ENCODE measurements around the gene TMEM72. TPM values are rescaled to one million over a fixed set of nuclear protein-coding genes. Genes with fewer than 3 reads are reported as not detected.

The TMEM72 gene
- polyA plus RNA-seq, 2 of the 4 experiments (the other 2 are of a cell fraction) = not detected

DNA sequence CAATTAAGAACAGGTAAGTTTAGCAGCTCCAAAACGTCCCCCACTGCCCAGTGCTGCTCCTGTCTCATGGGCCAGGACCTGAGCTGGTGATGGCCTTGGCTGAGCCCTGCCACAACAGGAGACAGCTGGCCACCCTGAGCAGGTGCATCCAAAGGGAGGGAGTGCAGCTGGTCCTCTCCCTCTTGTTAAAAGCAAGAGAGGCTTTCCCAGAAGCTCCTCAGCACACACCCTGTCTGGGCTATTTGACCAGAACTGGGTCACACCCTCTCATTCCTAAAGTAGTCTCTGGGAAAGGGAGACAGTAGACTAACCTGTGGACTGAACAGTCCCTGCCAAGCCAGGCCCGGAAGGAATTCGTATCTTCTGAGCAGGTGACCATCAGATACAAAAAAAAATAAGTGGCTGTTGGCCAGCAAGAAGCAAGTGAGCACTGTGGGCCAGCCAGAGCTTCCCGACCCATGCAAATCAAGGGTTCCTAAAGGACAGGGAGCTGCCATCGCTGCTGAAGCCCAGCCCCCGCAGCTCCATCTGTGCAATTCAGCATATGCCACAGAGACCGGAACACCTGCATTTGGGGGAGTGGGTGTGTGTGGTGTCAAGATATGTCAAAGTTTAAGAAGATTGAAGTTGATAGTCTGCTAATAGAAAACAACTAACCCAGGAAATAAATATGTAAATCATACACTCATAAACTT, 2.1 kb upstream of the TMEM72 start:
- no peak for DNase-seq (ENCODE audit: low read depth in 1 of 2, low spot score in 1 of 2)

More for the DNA sequence above, 2.1 kb upstream of the TMEM72 start:
- FAIRE-seq (no peak), ATAC-seq (no peak)
- Histone ChIP-seq H3K4me3 (no peak overlapping the region), H3K9me3 (no peaks in the 10 kb centered on the region), H3K4me1 (no peaks in the 10 kb centered on the region), H3K4me2 (no peak overlapping the region), H3K27ac (no peak overlapping the region)
- CTCF ChIA-PET = no interaction called here
- 54% methylated on average over 7 of the region's 7 CpGs for WGBS (ENCODE audit: missing lambda C conversion rate)
- POLR2A ChIA-PET = no interaction called here
- TF ChIP-seq FOXS1 (CRISPR knock-in tag; IDR thresholded peaks at IDR 0.05) (no peak), SMC3 (IDR thresholded peaks at IDR 0.05) (no peak), REST (IDR thresholded peaks at IDR 0.05) (no peak), JUNB (IDR thresholded peaks at IDR 0.05) (no peak), MAZ (IDR thresholded peaks at IDR 0.05; ENCODE audit: borderline replicate concordance, low read depth, low read length) (no peak), CHD2 (IDR thresholded peaks at IDR 0.05; ENCODE audit: low read length, partially characterized antibody) (no peak), RNF2 (IDR thresholded peaks at IDR 0.05; ENCODE audit: borderline replicate concordance, low read depth) (no peak), HOXA7 (CRISPR knock-in tag; IDR thresholded peaks at IDR 0.05) (no peak), CEBPB (IDR thresholded peaks at IDR 0.05) (no peak), TFCP2L1 (CRISPR knock-in tag; IDR thresholded peaks at IDR 0.05) (no peak), BHLHE40 (IDR thresholded peaks at IDR 0.05; ENCODE audit: low read depth, low read length) (no peak), CBX8 (IDR thresholded peaks at IDR 0.05) (no peak), HOXB5 (CRISPR knock-in tag; IDR thresholded peaks at IDR 0.05) (no peak), CTCF (IDR thresholded peaks at IDR 0.05) (no peak), FOSL2 (IDR thresholded peaks at IDR 0.05) (no peak), FOSL2 (CRISPR knock-in tag; IDR thresholded peaks at IDR 0.05) (no peak)
- TF ChIP-seq, protein P1, sequence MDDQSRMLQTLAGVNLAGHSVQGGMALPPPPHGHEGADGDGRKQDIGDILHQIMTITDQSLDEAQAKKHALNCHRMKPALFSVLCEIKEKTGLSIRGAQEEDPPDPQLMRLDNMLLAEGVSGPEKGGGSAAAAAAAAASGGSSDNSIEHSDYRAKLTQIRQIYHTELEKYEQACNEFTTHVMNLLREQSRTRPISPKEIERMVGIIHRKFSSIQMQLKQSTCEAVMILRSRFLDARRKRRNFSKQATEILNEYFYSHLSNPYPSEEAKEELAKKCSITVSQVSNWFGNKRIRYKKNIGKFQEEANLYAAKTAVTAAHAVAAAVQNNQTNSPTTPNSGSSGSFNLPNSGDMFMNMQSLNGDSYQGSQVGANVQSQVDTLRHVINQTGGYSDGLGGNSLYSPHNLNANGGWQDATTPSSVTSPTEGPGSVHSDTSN (IDR thresholded peaks at IDR 0.05) = no peak
- TF ChIP-seq, protein P2, sequence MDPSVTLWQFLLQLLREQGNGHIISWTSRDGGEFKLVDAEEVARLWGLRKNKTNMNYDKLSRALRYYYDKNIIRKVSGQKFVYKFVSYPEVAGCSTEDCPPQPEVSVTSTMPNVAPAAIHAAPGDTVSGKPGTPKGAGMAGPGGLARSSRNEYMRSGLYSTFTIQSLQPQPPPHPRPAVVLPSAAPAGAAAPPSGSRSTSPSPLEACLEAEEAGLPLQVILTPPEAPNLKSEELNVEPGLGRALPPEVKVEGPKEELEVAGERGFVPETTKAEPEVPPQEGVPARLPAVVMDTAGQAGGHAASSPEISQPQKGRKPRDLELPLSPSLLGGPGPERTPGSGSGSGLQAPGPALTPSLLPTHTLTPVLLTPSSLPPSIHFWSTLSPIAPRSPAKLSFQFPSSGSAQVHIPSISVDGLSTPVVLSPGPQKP (IDR thresholded peaks at IDR 0.05; ENCODE audit: low read depth, low read length) = no peak
